ENCODE data around the gene ELL.

GRCh38 chr19:18434411-18435175 lies 87.3 kb downstream of the ELL start:
- TF ChIP-seq, protein P1, sequence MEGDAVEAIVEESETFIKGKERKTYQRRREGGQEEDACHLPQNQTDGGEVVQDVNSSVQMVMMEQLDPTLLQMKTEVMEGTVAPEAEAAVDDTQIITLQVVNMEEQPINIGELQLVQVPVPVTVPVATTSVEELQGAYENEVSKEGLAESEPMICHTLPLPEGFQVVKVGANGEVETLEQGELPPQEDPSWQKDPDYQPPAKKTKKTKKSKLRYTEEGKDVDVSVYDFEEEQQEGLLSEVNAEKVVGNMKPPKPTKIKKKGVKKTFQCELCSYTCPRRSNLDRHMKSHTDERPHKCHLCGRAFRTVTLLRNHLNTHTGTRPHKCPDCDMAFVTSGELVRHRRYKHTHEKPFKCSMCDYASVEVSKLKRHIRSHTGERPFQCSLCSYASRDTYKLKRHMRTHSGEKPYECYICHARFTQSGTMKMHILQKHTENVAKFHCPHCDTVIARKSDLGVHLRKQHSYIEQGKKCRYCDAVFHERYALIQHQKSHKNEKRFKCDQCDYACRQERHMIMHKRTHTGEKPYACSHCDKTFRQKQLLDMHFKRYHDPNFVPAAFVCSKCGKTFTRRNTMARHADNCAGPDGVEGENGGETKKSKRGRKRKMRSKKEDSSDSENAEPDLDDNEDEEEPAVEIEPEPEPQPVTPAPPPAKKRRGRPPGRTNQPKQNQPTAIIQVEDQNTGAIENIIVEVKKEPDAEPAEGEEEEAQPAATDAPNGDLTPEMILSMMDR (IDR thresholded peaks at IDR 0.05 in 8 of 11, conservative IDR thresholded peaks at IDR 0.05 in 3 of 11), result no peak
- peak in 1 of 3 donors; percentile 3 for TF ChIP-seq POLR2AphosphoS5 (IDR thresholded peaks at IDR 0.05)

Data from spleen (tissue), 7 donors.